OCI-LY7 (cell line): ENCODE measurements around the gene LMX1B. TPM values are rescaled to one million over a fixed set of nuclear protein-coding genes. Genes with fewer than 3 reads are reported as not detected.

Source experiments
- BruUV-seq: library from RNA; stranded (reverse); fragments of 400-500 nt; replicated peaks from 2 replicates; lab custom pipeline; 2021; lab: Mats Ljungman, UMichigan
- CTCF ChIA-PET: fragments of 300-600 bp; sonication (Branson Sonifier 250); formaldehyde crosslinking; loops from one replicate; lab custom pipeline; 2022; ENCODE audit warnings: antibody characterized with exemption; ENCODE audit not compliant: unreplicated experiment; lab: Charles Lee
- POLR2A ChIA-PET: fragments of 300-600 bp; sonication (Branson Sonifier 250); formaldehyde crosslinking; loops from one replicate; lab custom pipeline; 2022; ENCODE audit warnings: antibody characterized with exemption; lab: Charles Lee
- DNase-seq: peaks from one replicate; pipeline ENCODE4 v3.0.0-alpha.2; 2015; ENCODE audit warnings: low spot score
- H2AFZ ChIP-seq: fragments of 200-600 bp; sonication (generic), shearing (Covaris generic); 2 replicates; pipeline ENCODE4 v1.6.1; 2014; ENCODE audit warnings: mild to moderate bottlenecking, antibody characterized with exemption, low read length, moderate library complexity
- H3K27ac ChIP-seq: fragments of 200-600 bp; sonication (generic); 2 replicates; pipeline ENCODE4 v1.5.1; 2014; ENCODE audit warnings: mixed run types, low read depth, mild to moderate bottlenecking, moderate library complexity, low read length, inconsistent platforms; ENCODE audit not compliant: poor library complexity, severe bottlenecking
- H3K36me3 ChIP-seq: fragments of 200-600 bp; sonication (generic); 2 replicates; pipeline ENCODE4 v1.6.1; 2014; ENCODE audit warnings: mild to moderate bottlenecking, antibody characterized with exemption, low read length, moderate library complexity, mixed read lengths; ENCODE audit not compliant: insufficient read depth
- H3K4me1 ChIP-seq: fragments of 200-600 bp; sonication (generic); 2 replicates; pipeline ENCODE4 v1.5.1; 2014; ENCODE audit warnings: mild to moderate bottlenecking, low read length; ENCODE audit not compliant: insufficient read depth, poor library complexity, severe bottlenecking
- H3K4me2 ChIP-seq: fragments of 200-600 bp; sonication (generic); 2 replicates; pipeline ENCODE4 v1.6.1; 2014; ENCODE audit warnings: mild to moderate bottlenecking, low read length
- H3K4me3 ChIP-seq: fragments of 200-600 bp; sonication (generic); 2 replicates; pipeline ENCODE4 v1.5.1; 2014; ENCODE audit warnings: mild to moderate bottlenecking, low read depth, low read length; ENCODE audit not compliant: poor library complexity, severe bottlenecking
- H3K79me2 ChIP-seq: fragments of 200-600 bp; sonication (generic); 2 replicates; pipeline ENCODE4 v1.6.1; 2016; ENCODE audit warnings: low read depth, mild to moderate bottlenecking, low read length, moderate library complexity, mixed read lengths; ENCODE audit not compliant: insufficient read depth
- H3K9me2 ChIP-seq: fragments of 200-600 bp; sonication (generic); 2 replicates; pipeline ENCODE4 v1.6.1; 2016; ENCODE audit warnings: mild to moderate bottlenecking, low read length, mixed read lengths; ENCODE audit not compliant: insufficient read depth
- H3K9me3 ChIP-seq: fragments of 200-600 bp; sonication (generic); 2 replicates; pipeline ENCODE4 v1.6.1; 2014; ENCODE audit warnings: mild to moderate bottlenecking, mixed run types, low read length, mixed read lengths
- H4K20me1 ChIP-seq: fragments of 200-600 bp; sonication (generic); 2 replicates; pipeline ENCODE4 v1.6.1; 2014; ENCODE audit warnings: mild to moderate bottlenecking, antibody characterized with exemption, low read length, moderate library complexity, mixed read lengths; ENCODE audit not compliant: insufficient read depth
- EZH2phosphoT487 ChIP-seq: fragments of 200-600 bp; sonication (generic); IDR thresholded peaks from 2 replicates; pipeline ENCODE4 v1.6.1; 2018; ENCODE audit warnings: low read depth, borderline replicate concordance, mild to moderate bottlenecking, mixed run types, antibody characterized with exemption, low read length, moderate library complexity, mixed read lengths
- intact Hi-C: fragments of 100-400 bp; cut with micrococcal nuclease; formaldehyde crosslinking; loops from one replicate; pipeline ENCODE4 v1.10.0; 2022; ENCODE audit not compliant: unreplicated experiment
- total RNA-seq, 2 experiments: library from RNA; depleted of rRNA in 1 of 2; stranded (reverse); fragments of >200 nt in 1 of 2; shearing (Covaris generic) in 1 of 2; gene quantifications; 2 replicates each; pipeline ENCODE4 v1.2.3, GENCODE V29; 2014 to 2022
- TF ChIP-seq, protein P1 (sequence below): fragments of 200-600 bp; sonication (generic); conservative IDR thresholded peaks from 2 replicates; pipeline ENCODE4 v1.5.1; 2014; ENCODE audit warnings: mild to moderate bottlenecking, antibody characterized with exemption, low read length, moderate library complexity, mixed read lengths

LMX1B gene
- total RNA-seq, 2 experiments from 2014 or later: not detected

DNA sequence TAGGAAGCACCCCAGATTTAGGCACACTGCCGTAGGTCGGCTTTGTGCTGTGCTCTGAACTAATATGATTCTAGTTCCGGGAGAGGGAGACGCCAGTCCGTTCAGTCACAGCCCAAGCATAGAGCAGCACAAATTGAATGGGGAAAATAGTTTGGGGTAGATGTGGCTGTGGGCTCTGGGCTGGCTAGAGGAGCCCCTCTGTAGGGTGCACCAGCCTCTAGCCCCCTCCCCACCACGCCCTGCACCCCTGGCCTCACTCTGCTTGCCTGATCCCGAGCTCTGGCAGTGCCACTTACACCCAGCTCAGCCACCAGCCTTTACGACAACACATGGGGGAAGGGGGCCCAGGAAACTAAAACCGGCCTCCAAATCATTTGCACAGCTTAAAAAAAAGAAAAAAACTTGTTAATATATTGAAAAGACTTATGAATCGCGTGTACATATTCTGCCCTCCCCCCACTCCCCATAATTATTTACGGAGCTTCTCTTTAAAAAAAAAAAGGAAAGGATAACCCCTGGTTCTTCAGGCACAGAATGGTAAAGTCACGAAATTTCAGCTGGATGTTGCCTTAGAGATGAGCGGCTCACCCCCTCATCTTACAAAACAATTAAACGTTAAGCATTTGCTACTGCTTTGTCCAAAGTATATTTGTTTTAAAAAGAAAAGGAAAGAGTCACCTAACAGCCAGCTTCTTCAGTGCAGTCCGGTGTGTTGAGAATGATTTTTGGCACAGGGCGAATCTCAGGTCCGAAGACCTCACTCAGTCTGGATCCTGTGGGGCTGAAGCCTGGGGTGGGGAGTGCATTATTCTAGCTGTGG is 3.5 kb downstream of the LMX1B start:
- TF ChIP-seq, protein P1, sequence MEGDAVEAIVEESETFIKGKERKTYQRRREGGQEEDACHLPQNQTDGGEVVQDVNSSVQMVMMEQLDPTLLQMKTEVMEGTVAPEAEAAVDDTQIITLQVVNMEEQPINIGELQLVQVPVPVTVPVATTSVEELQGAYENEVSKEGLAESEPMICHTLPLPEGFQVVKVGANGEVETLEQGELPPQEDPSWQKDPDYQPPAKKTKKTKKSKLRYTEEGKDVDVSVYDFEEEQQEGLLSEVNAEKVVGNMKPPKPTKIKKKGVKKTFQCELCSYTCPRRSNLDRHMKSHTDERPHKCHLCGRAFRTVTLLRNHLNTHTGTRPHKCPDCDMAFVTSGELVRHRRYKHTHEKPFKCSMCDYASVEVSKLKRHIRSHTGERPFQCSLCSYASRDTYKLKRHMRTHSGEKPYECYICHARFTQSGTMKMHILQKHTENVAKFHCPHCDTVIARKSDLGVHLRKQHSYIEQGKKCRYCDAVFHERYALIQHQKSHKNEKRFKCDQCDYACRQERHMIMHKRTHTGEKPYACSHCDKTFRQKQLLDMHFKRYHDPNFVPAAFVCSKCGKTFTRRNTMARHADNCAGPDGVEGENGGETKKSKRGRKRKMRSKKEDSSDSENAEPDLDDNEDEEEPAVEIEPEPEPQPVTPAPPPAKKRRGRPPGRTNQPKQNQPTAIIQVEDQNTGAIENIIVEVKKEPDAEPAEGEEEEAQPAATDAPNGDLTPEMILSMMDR: no peak
- TF ChIP-seq EZH2phosphoT487: no peak
- intact Hi-C loops: no loop called here
- POLR2A ChIA-PET: interaction anchor here (0.6 kb wide), 1 partner anchor 58 kb away, joined by 3 read pairs; no protein-coding TSS in a partner anchor

GRCh38 chr9:126617823-126618165 is 4.1 kb downstream of the LMX1B start:
- TF ChIP-seq, protein P1: no peak
- no peak overlapping the region for H3K4me2 ChIP-seq
- no TSS peak for BruUV-seq
- DNase-seq: no peak
- intact Hi-C loops: no loop called here
- no peaks in the 10 kb centered on the region for H3K9me3 ChIP-seq
- no peak overlapping the region for H3K27ac ChIP-seq
- no peaks in the 10 kb centered on the region for H3K79me2 ChIP-seq
- H2AFZ ChIP-seq: no peak overlapping the region
- CTCF ChIA-PET: no interaction called here
- H4K20me1 ChIP-seq: no peaks in the 10 kb centered on the region; the same call in 1 of the 2 replicates
- H3K9me2 ChIP-seq: no peaks in the 10 kb centered on the region
- POLR2A ChIA-PET: no interaction called here
- H3K4me3 ChIP-seq: no peak overlapping the region
- H3K4me1 ChIP-seq: no peaks in the 10 kb centered on the region
- no peaks in the 10 kb centered on the region for H3K36me3 ChIP-seq

More for the DNA sequence above, 3.5 kb downstream of the LMX1B start:
- Histone ChIP-seq H2AFZ (no peak overlapping the region), H3K9me2 (no peaks in the 10 kb centered on the region), H3K9me3 (no peaks in the 10 kb centered on the region), H3K4me3 (no peak overlapping the region), H3K36me3 (no peaks in the 10 kb centered on the region), H3K79me2 (no peaks in the 10 kb centered on the region), H3K27ac (no peak overlapping the region), H3K4me1 (no peaks in the 10 kb centered on the region), H4K20me1 (no peaks in the 10 kb centered on the region), H3K4me2 (no peak overlapping the region)
- BruUV-seq: no TSS peak
- CTCF ChIA-PET: no interaction called here
- DNase-seq: no peak

DNA sequence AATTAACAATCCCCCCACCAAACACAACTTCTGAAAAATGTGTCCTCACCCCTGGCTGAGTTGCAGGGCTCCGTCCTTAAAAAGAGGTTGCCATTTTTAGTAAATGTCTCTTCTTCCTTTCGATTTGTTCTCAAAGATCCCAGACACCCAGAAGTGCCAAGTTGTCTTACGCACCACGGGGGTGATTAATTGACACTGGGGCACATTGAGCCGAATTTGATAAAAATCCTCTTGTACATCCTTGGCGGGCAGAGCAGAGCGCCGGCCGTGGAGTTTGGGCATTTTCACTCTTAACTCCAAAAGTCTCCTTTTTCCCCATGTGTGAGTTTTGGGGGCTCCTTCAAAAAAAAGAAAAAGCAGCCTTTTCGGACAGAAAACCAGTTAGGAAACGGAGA is 4.5 kb downstream of the LMX1B start:
- intact Hi-C loops: no loop called here
- TF ChIP-seq, protein P1: no peak
- TF ChIP-seq EZH2phosphoT487: no peak
- Histone ChIP-seq H3K36me3 (no peaks in the 10 kb centered on the region), H3K4me3 (no peak overlapping the region), H3K4me1 (no peaks in the 10 kb centered on the region), H3K9me2 (no peaks in the 10 kb centered on the region), H3K9me3 (no peaks in the 10 kb centered on the region), H2AFZ (no peak overlapping the region), H3K79me2 (no peaks in the 10 kb centered on the region), H3K4me2 (no peak overlapping the region), H3K27ac (no peak overlapping the region), H4K20me1 (no peaks in the 10 kb centered on the region; the same call in 1 of the 2 replicates)
- DNase-seq: no peak
- CTCF ChIA-PET: no interaction called here
- BruUV-seq: no TSS peak
- POLR2A ChIA-PET: no interaction called here
